Cardiac septum (tissue), 1 donor: ENCODE measurements around the gene LRRC53. TPM values are rescaled to one million over a fixed set of nuclear protein-coding genes. Genes with fewer than 3 reads are reported as not detected.

Experiments
- DNase-seq: peaks from one replicate; pipeline ENCODE4 v3.0.0-alpha.2; 2020; ENCODE audit warnings: low spot score
- intact Hi-C: fragments of 100-400 bp; cut with DNase I; formaldehyde crosslinking; loops from one replicate; pipeline ENCODE4 v1.14.0; 2022
- long read RNA-seq: library from polyadenylated mRNA; unstranded; transcript quantifications from one replicate; pipeline ENCODE4 v2.0.0, GENCODE V29; 2021
- total RNA-seq: library from RNA; stranded (reverse); fragmentation: NEBNext Ultra II Directional; extraction: Animal tissue kit (Norgen Biotek cat#: 25700); gene quantifications from one replicate; pipeline ENCODE4 v1.2.1, GENCODE V29; 2021
- donor health status: DM: no; HTN: no; CAD: no.

Gene LRRC53
- total RNA-seq = not detected
- long read RNA-seq, partial matches to known transcripts = 0 of 4 reads
- long read RNA-seq, other reads (novel, unspliced or antisense) = 4 of 4 reads

- intact Hi-C loops = no loop called here
Measured at GRCh38 chr1:74512170-74512915, at the start of gene LRRC53. Gene LRRC53 (minus strand): TSS chr1:74512611. CDS start chr1:74483349, 29,262 bp downstream.

GRCh38 chr1:74549932-74550331, 37.5 kb upstream of the LRRC53 start:
- intact Hi-C loops = no loop called here
- no peak for DNase-seq

More at GRCh38 chr1:74512170-74512915, at the start of gene LRRC53:
- DNase-seq = no peak

GRCh38 chr1:74548961-74549750, 36.7 kb upstream of the LRRC53 start:
- no peak for DNase-seq
- intact Hi-C loops = no loop called here

- intact Hi-C loops = no loop called here
- DNase-seq = no peak
Measured at GRCh38 chr1:74545821-74546220, 33.4 kb upstream of the LRRC53 start.

- intact Hi-C loops = no loop called here
- no peak for DNase-seq
Measured at GRCh38 chr1:74534241-74534640, 21.8 kb upstream of the LRRC53 start.

- intact Hi-C loops = no loop called here
- no peak for DNase-seq
Measured at GRCh38 chr1:74531796-74532195, 19.4 kb upstream of the LRRC53 start.

- intact Hi-C loops = no loop called here
- DNase-seq = no peak
Measured at GRCh38 chr1:74530892-74531291, 18.5 kb upstream of the LRRC53 start.

GRCh38 chr1:74528123-74528522, 15.7 kb upstream of the LRRC53 start:
- no peak for DNase-seq
- intact Hi-C loops = no loop called here

- intact Hi-C loops = no loop called here
Measured at GRCh38 chr1:74526708-74527107, 14.3 kb upstream of the LRRC53 start.

GRCh38 chr1:74523873-74524480, 11.6 kb upstream of the LRRC53 start:
- intact Hi-C loops = no loop called here
- DNase-seq = no peak

More at GRCh38 chr1:74526708-74527107, 14.3 kb upstream of the LRRC53 start:
- no peak for DNase-seq

GRCh38 chr1:74522148-74522547, 9.7 kb upstream of the LRRC53 start:
- DNase-seq = no peak
- intact Hi-C loops = no loop called here

GRCh38 chr1:74517599-74518051, 5.2 kb upstream of the LRRC53 start:
- no peak for DNase-seq
- intact Hi-C loops = no loop called here

GRCh38 chr1:74513411-74514300, 1.2 kb upstream of the LRRC53 start:
- no peak for DNase-seq
- intact Hi-C loops = no loop called here

GRCh38 chr1:74508449-74508848, 4.0 kb downstream of the LRRC53 start:
- intact Hi-C loops = no loop called here
- DNase-seq = no peak

GRCh38 chr1:74505928-74506710, 6.3 kb downstream of the LRRC53 start:
- DNase-seq = no peak
- intact Hi-C loops = no loop called here

GRCh38 chr1:74504933-74505512, 7.4 kb downstream of the LRRC53 start:
- intact Hi-C loops = no loop called here
- DNase-seq = no peak

GRCh38 chr1:74504125-74504932, 8.1 kb downstream of the LRRC53 start:
- intact Hi-C loops = no loop called here
- no peak for DNase-seq
